GM18505 (cell line): Measurements from ENCODE around the gene PLD1.

ENCODE experiments used
- ATAC-seq: cut with Tn5 transposase; IDR thresholded peaks from one replicate; pipeline ENCODE4 v1.9.1; 2021; ENCODE audit not compliant: unreplicated experiment
- POLR2A ChIP-seq: IDR thresholded peaks from 4 replicates; pipeline ENCODE4 v1.6.1; 2011; ENCODE audit warnings: borderline replicate concordance; ENCODE audit not compliant: insufficient read depth, insufficient read length; ENCODE audit errors: extremely low read depth

PLD1 gene

DNA sequence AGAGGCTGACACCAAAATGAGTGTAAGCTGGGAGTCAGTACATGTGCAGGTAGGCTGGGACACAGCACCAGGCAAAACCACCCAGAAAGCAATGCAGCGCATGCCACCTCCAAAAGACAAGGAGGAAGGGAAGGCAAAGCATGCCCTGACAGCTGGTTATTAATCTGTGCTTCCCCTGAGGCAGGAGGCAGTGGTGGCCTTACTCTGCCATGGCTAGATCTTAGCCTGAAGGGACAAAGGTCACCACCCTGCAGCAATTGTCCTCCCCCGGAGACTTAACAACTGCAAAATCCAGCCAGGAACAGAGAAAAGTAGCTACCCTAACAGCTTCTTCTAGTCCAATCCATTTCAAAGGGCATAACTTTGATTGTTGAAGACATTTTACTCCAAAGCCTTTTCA, 73.7 kb downstream of the PLD1 start:
- ATAC-seq: no peak
- TF ChIP-seq POLR2A: no peak

GRCh38 chr3:171733561-171733960, 76.7 kb downstream of the PLD1 start:
- no peak for TF ChIP-seq POLR2A
- no peak for ATAC-seq

DNA sequence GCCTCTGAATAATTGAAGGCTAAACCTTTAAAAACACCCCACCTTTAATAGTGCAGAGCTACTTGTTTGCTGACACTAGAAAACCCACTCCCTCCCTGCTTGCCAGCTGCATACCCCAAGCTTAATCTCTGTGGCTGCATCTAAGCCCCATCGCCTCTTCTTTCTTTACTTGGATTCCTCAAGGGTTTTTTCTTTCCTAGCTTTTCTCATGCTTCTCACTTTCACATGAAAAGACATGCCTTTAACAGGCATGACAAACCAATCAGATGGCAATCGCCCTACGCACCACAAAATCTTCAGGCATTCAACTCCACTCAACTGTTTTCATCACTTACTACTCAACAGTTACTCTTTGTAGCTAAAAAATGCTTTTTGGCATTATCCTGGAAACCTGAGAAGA, 77.5 kb downstream of the PLD1 start:
- no peak for TF ChIP-seq POLR2A
- no peak for ATAC-seq

DNA sequence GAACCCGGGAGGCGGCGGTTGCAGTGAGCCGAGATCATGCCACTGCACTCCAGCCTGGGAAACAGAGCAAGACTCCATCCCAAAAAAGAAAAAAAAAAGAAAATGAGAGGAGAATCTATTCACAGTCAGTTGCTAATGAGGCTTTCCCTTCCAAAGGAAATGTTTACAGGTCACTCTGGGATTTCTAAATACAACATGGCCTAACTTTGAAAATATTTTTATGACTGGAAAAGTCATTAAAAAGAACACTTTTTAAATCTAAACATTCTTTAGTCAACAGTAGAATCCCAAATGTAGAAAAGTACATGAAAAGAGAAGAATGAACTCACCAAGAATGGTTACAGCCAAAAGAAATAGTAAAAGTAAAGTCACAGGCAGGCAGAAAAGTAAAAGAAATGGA, 78.6 kb downstream of the PLD1 start:
- TF ChIP-seq POLR2A: no peak
- no peak for ATAC-seq

- no peak for ATAC-seq
- no peak for TF ChIP-seq POLR2A
These were observed 80.6 kb downstream of the PLD1 start for GRCh38 chr3:171729452-171730334.

DNA sequence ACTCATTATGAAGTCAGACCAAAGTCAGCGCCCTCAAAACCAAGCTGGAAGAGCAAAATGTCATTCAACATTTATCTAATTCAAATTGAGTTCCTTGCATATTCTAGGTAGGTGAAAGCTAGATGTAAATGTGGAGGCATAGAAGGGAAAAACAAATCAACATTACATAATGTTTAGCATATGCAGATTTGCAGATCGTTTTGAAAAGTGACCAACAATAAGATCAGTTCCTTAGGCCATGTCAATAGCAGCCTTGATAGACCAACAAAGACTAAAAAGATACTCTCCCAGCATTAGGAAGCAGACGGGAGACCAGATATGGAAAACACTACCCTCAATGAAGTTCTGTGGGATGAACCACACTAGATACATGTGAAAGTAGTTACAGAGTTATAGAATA, 83.0 kb downstream of the PLD1 start:
- TF ChIP-seq POLR2A: no peak
- no peak for ATAC-seq

- no peak for ATAC-seq
- TF ChIP-seq POLR2A: no peak
These were observed 91.6 kb downstream of the PLD1 start for GRCh38 chr3:171718493-171719185.

DNA sequence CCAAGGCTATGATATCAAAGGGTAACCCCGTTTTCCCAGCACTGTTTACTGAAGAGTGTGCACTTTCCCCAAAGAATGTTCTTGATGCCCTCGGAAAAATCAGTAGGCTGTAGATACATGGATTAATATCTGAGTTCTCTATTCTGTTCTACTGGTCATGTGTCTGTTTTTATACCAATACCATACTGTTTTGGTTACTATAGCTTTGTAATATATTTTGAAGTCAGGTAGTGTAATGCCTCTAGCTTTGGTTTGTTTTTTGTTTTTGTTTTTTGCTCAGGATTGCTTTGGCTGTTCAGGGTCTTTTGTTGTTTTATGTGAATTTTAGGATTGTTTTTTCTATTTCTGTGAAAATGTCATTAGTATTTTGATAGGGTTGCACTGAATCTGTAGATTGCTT, 95.1 kb downstream of the PLD1 start:
- no peak for TF ChIP-seq POLR2A
- ATAC-seq: no peak

- no peak for ATAC-seq
- TF ChIP-seq POLR2A: no peak
These were observed 97.9 kb downstream of the PLD1 start for GRCh38 chr3:171712171-171712938.

GRCh38 chr3:171711461-171712170, 98.7 kb downstream of the PLD1 start:
- no peak for ATAC-seq

DNA sequence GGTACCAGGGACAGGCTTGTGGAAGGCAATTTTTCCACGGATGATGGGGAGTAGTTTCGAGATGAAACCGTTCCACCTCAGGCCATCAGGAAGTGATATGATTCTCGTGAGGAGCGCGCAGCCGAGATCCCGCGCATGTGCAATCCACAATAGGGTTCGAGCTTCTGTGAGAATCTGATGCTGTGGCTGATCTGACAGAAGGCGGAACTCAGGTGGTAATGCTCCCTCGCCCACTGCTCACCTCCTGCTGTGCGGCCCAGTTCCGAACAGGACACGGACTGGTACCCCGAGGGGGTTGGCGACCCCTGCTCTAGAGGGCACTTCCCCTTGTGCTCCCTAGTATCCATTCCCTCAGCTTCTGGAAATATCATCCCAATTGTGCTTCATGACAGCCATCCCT, 99.9 kb downstream of the PLD1 start:
- TF ChIP-seq POLR2A: no peak
- no peak for ATAC-seq

More at GRCh38 chr3:171711461-171712170, 98.7 kb downstream of the PLD1 start:
- no peak for TF ChIP-seq POLR2A

- ATAC-seq: no peak
- TF ChIP-seq POLR2A: no peak
These were observed 105.5 kb downstream of the PLD1 start for GRCh38 chr3:171704814-171705213.

GRCh38 chr3:171704002-171704401, 106.3 kb downstream of the PLD1 start:
- TF ChIP-seq POLR2A: no peak
- no peak for ATAC-seq

DNA sequence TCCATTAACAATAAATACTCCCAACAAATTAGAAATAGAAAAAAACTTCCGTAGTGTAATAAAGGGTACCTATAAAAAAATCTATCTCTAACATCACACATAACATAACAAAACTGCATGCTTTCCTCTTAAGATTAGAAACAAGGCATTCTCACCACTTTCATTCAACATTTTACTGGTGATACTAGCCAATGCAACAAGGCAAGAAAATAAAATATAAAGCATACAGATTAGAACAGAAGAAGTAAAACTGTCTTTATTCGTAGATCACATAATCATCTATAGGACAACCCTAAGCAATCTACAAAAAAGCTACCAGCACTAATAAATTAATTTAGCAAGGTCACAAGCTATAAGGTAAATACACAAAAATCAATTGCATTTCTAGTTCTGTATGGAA, 107.1 kb downstream of the PLD1 start:
- TF ChIP-seq POLR2A: no peak

DNA sequence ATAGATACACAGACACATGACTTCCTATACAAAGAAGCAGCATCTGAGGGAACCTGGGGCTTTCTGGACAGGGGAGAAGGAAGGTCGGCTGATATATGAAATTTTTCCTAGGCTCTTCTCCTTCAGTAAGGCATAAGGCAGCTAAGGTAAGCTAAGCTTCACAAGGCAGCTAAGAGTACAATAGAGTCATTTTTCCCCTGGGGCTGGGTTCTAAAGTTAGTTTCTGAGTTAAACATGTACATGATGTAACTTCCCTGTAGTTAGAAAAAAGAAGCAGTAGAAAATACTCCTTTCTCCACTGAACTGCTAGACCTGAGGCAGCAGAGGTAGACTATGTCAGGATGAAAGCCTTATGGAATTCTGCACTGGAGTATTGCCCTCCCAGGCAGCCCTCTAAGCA, 109.6 kb downstream of the PLD1 start:
- no peak for TF ChIP-seq POLR2A
- no peak for ATAC-seq

More for the DNA sequence above, 107.1 kb downstream of the PLD1 start:
- no peak for ATAC-seq
